ENCODE data around the gene PIP5K1B. TPM values are rescaled to one million over a fixed set of nuclear protein-coding genes. Genes with fewer than 3 reads are reported as not detected.

Gene PIP5K1B, protein sequence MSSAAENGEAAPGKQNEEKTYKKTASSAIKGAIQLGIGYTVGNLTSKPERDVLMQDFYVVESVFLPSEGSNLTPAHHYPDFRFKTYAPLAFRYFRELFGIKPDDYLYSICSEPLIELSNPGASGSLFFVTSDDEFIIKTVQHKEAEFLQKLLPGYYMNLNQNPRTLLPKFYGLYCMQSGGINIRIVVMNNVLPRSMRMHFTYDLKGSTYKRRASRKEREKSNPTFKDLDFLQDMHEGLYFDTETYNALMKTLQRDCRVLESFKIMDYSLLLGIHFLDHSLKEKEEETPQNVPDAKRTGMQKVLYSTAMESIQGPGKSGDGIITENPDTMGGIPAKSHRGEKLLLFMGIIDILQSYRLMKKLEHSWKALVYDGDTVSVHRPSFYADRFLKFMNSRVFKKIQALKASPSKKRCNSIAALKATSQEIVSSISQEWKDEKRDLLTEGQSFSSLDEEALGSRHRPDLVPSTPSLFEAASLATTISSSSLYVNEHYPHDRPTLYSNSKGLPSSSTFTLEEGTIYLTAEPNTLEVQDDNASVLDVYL
- 7.6 TPM for total RNA-seq

GRCh38 chr9:68704814-68705530 is at the start of gene PIP5K1B:
Gene PIP5K1B, plus strand, starts transcription at chr9:68705240. Its CDS starts 117,375 bp downstream, at chr9:68822615.

GRCh38 chr9:69014013-69014412 is 309.0 kb downstream of the PIP5K1B start, which contains the start of gene PRKACG:
Gene PRKACG, minus strand, starts transcription at chr9:69014113. Its CDS starts 21 bp downstream, at chr9:69014092.

GRCh38 chr9:69035438-69036308 is 330.6 kb downstream of the PIP5K1B start, which contains the start of gene FXN:
Gene FXN, plus strand, starts transcription at chr9:69035752. Its CDS starts 31 bp downstream, at chr9:69035783.

Small RNAs within 50 kb of the gene (small RNA-seq; reads per million reads assigned to genes)
- gene RNU6-820P: not detected

Other genes starting within 250 kb of the PIP5K1B start
- gene TMEM252, start 164.4 kb upstream of the PIP5K1B start, total RNA-seq: not detected